GM12873 (cell line): Measurements from ENCODE around the gene BRD9.

ENCODE experiments used
- CTCF ChIP-seq: IDR thresholded peaks from 2 replicates; pipeline ENCODE4 v1.5.1; 2012; ENCODE audit warnings: low read depth, mild to moderate bottlenecking, moderate library complexity, low read length, control low read depth; ENCODE audit not compliant: insufficient read depth; ENCODE audit errors: missing control alignments

The BRD9 gene

GRCh38 chr5:821504-821903 lies 71.1 kb downstream of the BRD9 start:
- no peak for TF ChIP-seq CTCF

GRCh38 chr5:820245-820644 lies 72.4 kb downstream of the BRD9 start:
- no peak for TF ChIP-seq CTCF

- no peak for TF ChIP-seq CTCF
Observed at GRCh38 chr5:819078-819477, 73.5 kb downstream of the BRD9 start.

GRCh38 chr5:816176-816575 lies 76.4 kb downstream of the BRD9 start:
- no peak for TF ChIP-seq CTCF

- TF ChIP-seq CTCF: no peak
Observed at GRCh38 chr5:815449-815848, 77.2 kb downstream of the BRD9 start.
